Measurements from ENCODE around the gene SHISA9.
"Not testable (repeated sequence)": the region's sequence is repeated elsewhere in the genome, so short reads cannot be mapped to it uniquely, and the experiment has no call there.

The SHISA9 gene

DNA sequence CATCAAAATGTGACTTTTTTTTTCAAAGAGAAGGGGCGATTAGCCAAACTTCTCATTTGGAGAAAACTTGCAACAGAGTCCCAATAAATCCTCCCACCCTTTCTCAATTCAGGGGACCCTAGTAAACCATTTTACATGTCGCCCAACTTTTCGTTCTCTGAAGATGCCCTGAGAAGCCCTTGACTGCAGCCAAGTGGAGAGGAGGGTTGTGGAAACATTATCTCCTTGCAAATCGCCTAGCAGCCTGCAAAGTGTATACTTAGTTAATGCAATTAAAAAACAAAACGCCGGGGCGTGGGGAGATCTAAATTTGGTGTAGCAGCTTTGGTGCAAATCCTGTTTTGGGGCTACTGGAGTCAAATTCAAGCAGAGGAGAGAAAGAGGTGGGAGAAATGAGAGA lies 1.2 kb upstream of the SHISA9 start:
- DNase-seq (ENCODE audit: low read depth) = no peak

DNA sequence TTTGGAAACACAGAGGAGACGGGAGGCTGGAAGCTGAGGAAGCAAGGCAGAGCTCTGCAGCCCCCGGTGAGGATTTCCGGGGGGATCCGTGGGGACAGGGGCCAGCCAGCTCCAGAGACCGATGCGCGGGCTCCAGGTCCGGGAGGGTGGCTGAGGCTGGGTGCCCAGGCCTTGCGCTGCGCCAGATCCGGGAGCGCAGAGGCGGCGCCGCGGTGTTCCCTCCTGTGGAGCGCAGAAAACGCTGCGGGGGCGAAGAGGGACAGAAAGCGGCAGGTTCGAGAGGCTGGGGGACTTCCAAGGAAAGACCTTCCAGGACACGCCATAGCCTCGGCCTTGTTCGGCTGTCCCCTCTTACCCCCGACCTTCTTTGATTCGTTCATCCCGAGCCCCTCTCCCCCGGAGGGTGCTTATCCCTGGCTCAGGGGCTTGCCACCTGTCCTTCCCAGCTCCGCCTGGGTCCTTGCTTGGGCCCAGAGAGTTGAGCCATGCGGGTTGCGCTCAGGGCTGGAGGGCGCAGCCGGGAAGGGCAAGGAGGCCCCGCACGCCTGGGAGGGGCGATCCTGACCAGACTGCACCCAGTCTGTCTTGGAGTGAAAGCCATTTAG lies 697 bp upstream of the SHISA9 start:
- DNase-seq (ENCODE audit: low read depth) = no peak

DNA sequence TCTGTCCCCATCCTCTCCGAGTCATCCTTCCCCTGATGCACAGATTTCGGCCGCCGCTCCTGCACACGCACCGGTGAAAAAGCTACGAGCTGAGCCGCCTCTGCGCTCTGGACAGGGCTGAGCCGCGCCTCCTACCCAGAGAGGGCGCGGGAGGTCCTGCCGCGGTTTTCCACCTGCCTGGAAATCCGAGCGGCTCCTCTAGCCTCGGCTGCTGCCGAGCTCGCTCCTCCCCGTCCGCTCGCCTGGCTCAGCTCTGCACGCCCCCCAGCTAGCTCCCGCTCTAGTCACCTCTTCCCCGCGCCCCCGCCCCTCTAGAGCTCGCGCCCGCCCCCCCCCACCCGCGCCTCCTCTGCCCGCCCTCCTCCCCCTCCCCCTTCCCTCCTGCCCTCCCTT lies 198 bp upstream of the SHISA9 start:
- no peak for DNase-seq (ENCODE audit: low read depth)

GRCh38 chr16:12902511-12903372 lies 1.3 kb downstream of the SHISA9 start:
- no peak for DNase-seq (ENCODE audit: low read depth)

- DNase-seq (ENCODE audit: low read depth) = no peak
Measured at GRCh38 chr16:12903407-12904328, 2.3 kb downstream of the SHISA9 start.

GRCh38 chr16:12904329-12904671 lies 2.9 kb downstream of the SHISA9 start:
- no peak for DNase-seq (ENCODE audit: low read depth)

- no peak for DNase-seq (ENCODE audit: low read depth)
Measured at GRCh38 chr16:12906271-12906670, 4.9 kb downstream of the SHISA9 start.

DNA sequence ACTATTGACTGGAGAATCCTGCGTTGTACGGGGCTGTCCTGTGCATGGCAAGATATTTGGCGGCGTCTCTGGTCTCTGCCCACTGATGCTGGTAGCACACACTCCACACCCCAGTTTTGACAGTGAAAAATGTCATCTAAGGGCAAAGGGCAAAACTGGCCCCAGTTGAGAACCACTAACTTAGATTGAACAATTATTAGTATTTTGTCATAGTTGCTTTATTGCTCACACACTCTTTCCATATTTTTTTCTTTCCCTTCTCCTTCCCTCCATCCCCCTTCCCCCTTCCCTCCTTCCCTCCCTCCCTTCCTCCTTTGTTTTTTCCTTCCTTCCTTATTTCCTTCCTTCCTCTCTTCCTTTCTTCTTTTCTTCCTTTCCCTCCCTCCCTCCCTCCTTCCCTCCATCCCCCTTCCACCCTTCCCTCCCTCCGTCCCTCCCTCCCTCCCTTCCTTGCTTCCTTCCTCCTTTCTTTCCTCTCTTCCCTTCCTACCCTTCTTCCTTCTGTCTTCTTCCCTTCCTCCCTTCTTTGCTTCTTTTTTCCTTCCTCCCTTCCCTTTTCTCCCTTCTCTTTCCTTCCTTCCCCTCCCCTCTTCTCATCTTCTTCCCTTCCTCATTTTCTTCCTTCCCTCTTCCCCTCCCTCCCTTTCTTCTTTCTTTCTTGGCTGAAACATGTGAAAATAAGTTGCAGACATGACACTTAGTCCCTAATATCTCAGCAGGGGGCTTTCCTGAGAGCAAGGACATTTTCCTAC lies 5.5 kb downstream of the SHISA9 start:
- no peak for DNase-seq (ENCODE audit: low read depth)

- DNase-seq (ENCODE audit: low read depth) = no peak
Measured at GRCh38 chr16:12907670-12908233, 6.4 kb downstream of the SHISA9 start.

DNA sequence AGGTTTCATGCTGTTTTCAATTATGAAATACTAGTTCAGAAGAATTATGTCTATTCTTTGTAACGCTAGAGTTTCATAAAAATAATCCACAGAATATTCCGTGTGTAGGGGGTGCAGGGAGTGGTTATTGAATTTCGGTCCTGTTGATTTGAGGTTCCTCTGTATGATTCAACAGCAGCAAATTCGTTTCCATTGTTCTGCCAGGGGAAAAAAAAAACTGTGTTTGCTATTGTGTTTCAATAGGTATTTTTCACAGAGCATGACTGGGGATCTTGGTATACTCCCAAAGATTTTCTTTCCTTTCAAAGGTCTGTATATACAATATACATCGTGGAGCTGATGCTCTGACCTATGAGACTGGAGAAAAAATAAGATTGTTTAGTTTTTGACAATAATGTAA lies 15.8 kb downstream of the SHISA9 start:
- no peak for DNase-seq (ENCODE audit: low read depth)

GRCh38 chr16:12917653-12918052 lies 16.3 kb downstream of the SHISA9 start:
- DNase-seq (ENCODE audit: low read depth) = no peak

DNA sequence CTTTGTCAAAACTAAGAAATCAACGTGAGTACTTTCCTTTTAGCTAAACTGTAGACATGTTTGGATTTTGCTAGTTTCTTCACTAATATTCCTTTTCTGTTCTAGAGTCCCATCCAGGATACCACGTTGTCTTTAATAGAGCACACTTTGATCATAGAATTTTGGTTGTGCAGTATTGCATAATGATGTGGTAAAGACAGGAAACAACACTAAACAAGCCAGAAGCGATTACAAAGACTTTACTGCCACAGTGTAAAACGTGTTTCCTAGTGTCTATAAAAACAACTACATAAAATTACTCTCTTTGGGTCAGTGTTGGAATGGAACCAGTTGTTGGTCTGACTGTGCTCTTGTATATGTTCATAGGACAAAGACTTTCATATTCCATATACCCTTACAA lies 19.3 kb downstream of the SHISA9 start:
- no peak for DNase-seq (ENCODE audit: low read depth)

DNA sequence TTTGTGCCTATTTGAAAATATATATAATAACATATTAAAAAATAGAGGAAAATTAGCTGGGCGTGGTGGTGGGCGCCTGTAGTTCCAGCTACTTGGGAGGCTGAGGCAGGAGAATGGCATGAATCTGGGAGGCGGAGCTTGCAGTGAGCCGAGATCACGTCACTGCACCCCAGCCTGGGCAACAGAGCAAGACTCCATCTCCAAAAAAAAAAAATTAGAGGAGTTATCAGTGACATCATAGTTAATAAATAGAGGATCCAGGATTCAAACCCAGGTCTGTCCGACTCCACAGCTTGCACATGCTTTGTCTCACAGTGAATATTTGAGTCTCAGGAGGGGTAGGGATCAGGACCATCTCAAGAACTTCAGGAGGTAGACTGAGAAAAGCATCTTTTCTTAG lies 22.2 kb downstream of the SHISA9 start:
- not testable (repeated sequence) for DNase-seq (ENCODE audit: low read depth)

DNA sequence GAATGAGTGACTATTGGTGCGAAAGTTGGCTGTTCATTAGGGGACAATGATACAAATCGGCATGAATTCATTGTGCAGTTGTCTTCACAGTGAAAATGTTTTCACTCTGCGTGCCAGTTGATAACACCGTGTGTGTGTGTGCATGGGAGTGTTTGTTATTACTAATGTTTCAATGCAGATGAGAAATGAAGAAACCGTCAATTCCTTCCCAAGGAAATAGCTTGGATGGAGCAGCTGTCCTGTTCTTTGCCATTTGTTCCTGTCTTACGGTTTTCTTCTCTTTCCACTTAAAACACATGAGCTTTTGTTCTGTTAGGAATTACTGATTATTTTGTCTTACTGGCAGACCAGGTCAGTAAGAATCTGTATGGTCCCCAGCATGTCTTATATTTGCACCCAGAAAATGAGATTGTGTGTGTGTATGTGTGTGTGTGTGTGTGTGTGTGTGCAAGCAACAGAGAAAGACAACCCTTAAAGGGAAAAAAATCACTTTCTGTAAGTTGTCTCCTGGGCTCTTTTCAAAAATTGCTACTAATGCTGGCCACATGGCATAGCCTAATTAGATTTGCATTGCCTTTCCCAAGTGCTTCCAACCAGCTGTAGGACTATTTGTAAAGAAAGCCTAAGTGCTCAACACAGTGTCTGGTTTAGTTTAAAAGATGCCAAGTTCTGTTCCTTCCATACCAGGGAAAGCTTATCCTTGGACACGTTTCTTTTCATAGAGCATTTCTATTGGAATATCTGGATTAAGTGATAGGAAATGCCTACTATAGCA lies 23.8 kb downstream of the SHISA9 start:
- DNase-seq (ENCODE audit: low read depth) = no peak

DNA sequence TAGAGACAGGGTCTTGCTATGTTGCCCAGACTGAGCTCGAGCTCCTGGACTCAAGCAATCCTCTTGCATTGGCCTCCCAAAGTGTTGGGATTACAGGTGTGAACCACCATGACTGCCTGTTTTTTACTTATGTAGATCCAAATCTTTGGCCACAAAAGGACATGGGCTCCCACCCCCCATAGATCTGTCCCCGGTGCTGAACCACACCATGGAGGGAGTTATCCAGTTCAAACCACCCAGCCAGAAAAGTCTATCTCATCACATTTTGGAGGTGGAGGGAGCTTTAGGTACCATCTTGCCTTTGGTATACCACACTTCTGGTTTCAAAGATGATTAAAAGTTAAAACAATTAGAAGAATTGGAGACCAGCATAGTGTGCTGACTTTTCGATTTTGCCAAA lies 26.2 kb downstream of the SHISA9 start:
- no peak for DNase-seq (ENCODE audit: low read depth)

DNA sequence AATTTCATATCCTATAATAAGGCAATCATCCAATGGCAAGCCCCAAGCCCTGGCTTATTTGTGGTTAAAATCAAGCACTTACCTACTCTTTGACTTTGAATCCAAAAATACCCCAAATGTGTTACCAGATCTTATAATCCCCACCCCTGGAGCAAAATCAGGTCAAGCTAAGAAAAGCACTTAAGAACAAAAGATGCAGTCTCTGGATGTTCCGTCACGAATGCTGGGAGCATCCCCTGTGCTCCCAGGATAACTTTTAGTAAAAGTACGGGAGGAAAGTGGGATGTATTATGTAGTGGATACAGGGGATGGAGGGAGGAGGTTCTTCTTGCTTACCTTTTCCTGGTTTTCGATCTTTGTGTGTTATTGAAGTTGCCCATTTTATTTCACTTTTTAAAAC lies 29.5 kb downstream of the SHISA9 start:
- no peak for DNase-seq (ENCODE audit: low read depth)

DNA sequence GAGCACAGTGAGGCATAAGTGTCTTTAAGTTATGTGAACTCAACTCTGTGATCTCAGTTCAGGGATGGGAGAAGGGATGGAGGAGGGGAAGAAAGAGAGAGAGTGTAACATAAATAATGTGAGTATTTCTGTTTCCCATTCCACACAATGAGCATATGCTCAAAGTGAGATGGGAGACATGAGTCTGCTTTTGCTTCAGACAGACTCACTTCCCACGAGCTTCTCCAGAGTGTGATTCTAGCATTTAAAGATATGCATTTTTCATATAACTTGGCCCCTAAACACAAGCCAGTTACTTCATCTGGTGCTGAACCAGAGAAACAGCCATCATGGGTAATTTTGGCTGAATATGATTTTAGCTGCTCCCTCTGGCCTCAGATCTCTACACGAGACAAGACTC lies 35.0 kb downstream of the SHISA9 start:
- no peak for DNase-seq (ENCODE audit: low read depth)

GRCh38 chr16:12941896-12942295 lies 40.5 kb downstream of the SHISA9 start:
- no peak for DNase-seq (ENCODE audit: low read depth)

DNA sequence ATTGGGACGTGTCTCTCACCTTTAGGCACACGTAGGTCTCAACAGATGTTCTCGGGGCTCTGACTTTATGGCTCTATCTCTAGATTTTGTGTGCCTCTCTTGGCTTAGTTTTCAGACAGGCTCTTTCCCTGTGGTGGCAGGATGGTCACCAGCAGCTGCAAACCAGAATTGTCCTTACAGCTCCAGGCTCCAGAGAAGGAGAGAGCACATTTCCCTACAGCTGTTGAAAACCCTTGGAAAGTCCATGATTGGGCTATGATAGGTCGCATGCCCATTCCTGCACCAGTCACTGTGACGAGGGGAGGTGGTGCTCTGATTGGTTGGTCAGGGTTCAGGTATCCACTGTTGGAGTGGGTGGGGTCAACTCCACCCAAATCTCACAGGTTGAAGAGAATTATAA lies 41.5 kb downstream of the SHISA9 start:
- DNase-seq (ENCODE audit: low read depth) = no peak

DNA sequence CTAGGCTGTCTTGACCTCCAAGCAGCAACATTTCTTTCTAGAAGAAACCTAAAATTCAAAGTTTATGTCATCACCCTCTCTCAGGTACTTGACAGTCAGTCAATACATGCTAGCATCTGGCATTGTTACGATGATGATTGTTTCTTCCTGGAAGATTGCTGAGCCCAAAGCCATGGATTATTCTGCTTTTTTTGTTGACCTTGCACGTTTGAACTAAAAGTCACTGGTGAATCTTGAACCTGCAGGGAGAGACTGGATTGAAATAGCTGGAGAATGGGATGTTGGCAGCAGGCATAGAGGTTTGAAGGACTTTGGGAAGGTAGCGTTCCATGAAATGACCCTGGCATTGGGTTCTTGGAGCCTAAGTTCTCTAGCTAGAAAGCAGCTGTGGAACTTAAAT lies 42.9 kb downstream of the SHISA9 start:
- no peak for DNase-seq (ENCODE audit: low read depth)

GRCh38 chr16:12951392-12951791 lies 50.0 kb downstream of the SHISA9 start:
- no peak for DNase-seq (ENCODE audit: low read depth)
